HCT116 (cell line): Measurements from ENCODE around the gene ITIH6.

ENCODE experiments used
- CEBPB ChIP-seq: IDR thresholded peaks from 2 replicates; pipeline ENCODE4 v1.6.1; 2012; ENCODE audit warnings: low read depth
- CTCF ChIP-seq, 3 experiments: fragments of 200-600 bp in 1 of 3; sonication (generic) in 1 of 3; IDR thresholded peaks in 2 of 3; conservative IDR thresholded peaks in 1 of 3; 2 replicates each; pipeline ENCODE4 v1.5.1; 2012 to 2017; ENCODE audit warnings: low read depth in 2 of 3, low read length in 2 of 3, antibody characterized with exemption in 1 of 3, borderline replicate concordance in 1 of 3, control low read depth in 1 of 3, mild to moderate bottlenecking in 1 of 3, mixed read lengths in 1 of 3, mixed run types in 1 of 3, moderate library complexity in 1 of 3; ENCODE audit not compliant: insufficient read depth in 1 of 3
- FOSL1 ChIP-seq: IDR thresholded peaks from 2 replicates; pipeline ENCODE4 v1.6.1; 2012; ENCODE audit warnings: low read depth
- JUND ChIP-seq: IDR thresholded peaks from 2 replicates; pipeline ENCODE4 v1.6.1; 2012
- POLR2A ChIP-seq: IDR thresholded peaks from 2 replicates; pipeline ENCODE4 v1.7.0; 2011; ENCODE audit warnings: borderline replicate concordance; ENCODE audit not compliant: insufficient read depth, insufficient read length; ENCODE audit errors: extremely low read depth
- POLR2AphosphoS5 ChIP-seq: IDR thresholded peaks from 2 replicates; pipeline ENCODE4 v1.6.1; 2011; ENCODE audit warnings: mild to moderate bottlenecking, low read depth, low read length, moderate library complexity
- RAD21 ChIP-seq: IDR thresholded peaks from 2 replicates; pipeline ENCODE4 v1.6.1; 2012; ENCODE audit warnings: low read depth, mild to moderate bottlenecking
- SRF ChIP-seq: IDR thresholded peaks from 2 replicates; pipeline ENCODE4 v1.6.1; 2012; ENCODE audit warnings: low read depth
- TCF7L2 ChIP-seq: IDR thresholded peaks from 2 replicates; pipeline ENCODE4 v1.7.0; 2011; ENCODE audit warnings: borderline replicate concordance, inconsistent platforms; ENCODE audit not compliant: insufficient read depth, insufficient read length; ENCODE audit errors: extremely low read depth
- YY1 ChIP-seq: IDR thresholded peaks from 2 replicates; pipeline ENCODE4 v1.6.1; 2011; ENCODE audit warnings: low read length, low read depth, moderate library complexity, mild to moderate bottlenecking; ENCODE audit not compliant: insufficient replicate concordance; ENCODE audit errors: extremely low read depth
- ZFX ChIP-seq: fragments of 450-650 bp; IDR thresholded peaks from 2 replicates; pipeline ENCODE4 v1.6.1; 2017
- TF ChIP-seq, protein P1 (sequence below): IDR thresholded peaks from 2 replicates; pipeline ENCODE4 v1.6.1; 2011; ENCODE audit warnings: mild to moderate bottlenecking, low read length, moderate library complexity; ENCODE audit not compliant: insufficient replicate concordance; ENCODE audit errors: extremely low read depth

DNA sequence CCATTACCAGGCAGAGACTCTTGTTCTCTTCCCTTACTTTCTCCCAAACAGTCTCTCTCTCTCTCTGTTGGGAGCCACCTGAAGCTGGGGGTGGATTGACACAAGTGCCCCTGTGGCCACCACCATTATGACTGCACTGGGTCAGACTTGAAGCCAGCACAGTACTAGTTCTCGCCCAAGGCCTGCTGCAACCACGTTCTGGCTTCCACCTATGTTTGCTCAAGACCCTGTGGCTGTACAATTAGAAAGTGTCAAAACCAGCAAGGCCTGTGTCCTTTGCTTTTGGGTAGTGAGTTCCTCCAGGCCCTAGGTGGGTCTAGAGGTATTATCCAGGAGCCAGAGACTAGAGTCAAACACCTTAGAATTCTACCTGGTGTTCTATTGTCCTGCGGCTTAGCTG lies 40.5 kb upstream of the ITIH6 start:
- TF ChIP-seq CTCF (IDR thresholded peaks at IDR 0.05 in 2 of 3, conservative IDR thresholded peaks at IDR 0.05 in 1 of 3; ENCODE audit: borderline replicate concordance in 1 of 3, insufficient read depth in 1 of 3, low read depth in 2 of 3, low read length in 2 of 3) (no peak), POLR2A (no peak), FOSL1 (no peak), POLR2AphosphoS5 (no peak), RAD21 (no peak), JUND (no peak), SRF (no peak), CEBPB (no peak), YY1 (no peak), TCF7L2 (no peak), ZFX (no peak)
- TF ChIP-seq, protein P1, sequence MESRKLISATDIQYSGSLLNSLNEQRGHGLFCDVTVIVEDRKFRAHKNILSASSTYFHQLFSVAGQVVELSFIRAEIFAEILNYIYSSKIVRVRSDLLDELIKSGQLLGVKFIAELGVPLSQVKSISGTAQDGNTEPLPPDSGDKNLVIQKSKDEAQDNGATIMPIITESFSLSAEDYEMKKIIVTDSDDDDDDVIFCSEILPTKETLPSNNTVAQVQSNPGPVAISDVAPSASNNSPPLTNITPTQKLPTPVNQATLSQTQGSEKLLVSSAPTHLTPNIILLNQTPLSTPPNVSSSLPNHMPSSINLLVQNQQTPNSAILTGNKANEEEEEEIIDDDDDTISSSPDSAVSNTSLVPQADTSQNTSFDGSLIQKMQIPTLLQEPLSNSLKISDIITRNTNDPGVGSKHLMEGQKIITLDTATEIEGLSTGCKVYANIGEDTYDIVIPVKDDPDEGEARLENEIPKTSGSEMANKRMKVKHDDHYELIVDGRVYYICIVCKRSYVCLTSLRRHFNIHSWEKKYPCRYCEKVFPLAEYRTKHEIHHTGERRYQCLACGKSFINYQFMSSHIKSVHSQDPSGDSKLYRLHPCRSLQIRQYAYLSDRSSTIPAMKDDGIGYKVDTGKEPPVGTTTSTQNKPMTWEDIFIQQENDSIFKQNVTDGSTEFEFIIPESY, result no peak
